ENCODE data around the gene SOS1. TPM values are rescaled to one million over a fixed set of nuclear protein-coding genes. Genes with fewer than 3 reads are reported as not detected.

SOS1 gene
- total and polyA plus RNA-seq, 4 donors = 3.9 to 97.6 (median 14.6) TPM

GRCh38 chr2:39033980-39034379 lies 86.9 kb downstream of the SOS1 start:
- no peak overlapping the region for H3K9ac ChIP-seq (ENCODE audit: insufficient read depth in 1 of 2, low read length in 2 of 2)
- no peak for DNase-seq
- no peak for TF ChIP-seq CTCF (IDR thresholded peaks at IDR 0.05; ENCODE audit: control extremely low read depth, extremely low read depth)
- no peak for ATAC-seq (ENCODE audit: insufficient read depth, low FRiP score)
- H3K27me3 ChIP-seq (ENCODE audit: control insufficient read depth in 3 of 3, insufficient read depth in 3 of 3, low read length in 2 of 3) = no peaks in the 10 kb centered on the region
- H3K4me3 ChIP-seq = no peak overlapping the region
- H3K4me1 ChIP-seq (ENCODE audit: control insufficient read depth in 5 of 5, insufficient read depth in 5 of 5, low read length in 5 of 5) = no peaks in the 10 kb centered on the region
- H3K27ac ChIP-seq (ENCODE audit: low read depth in 1 of 2, low read length in 1 of 2) = no peak overlapping the region
- H3K36me3 ChIP-seq (ENCODE audit: control insufficient read depth in 4 of 4, insufficient read depth in 4 of 4, low read length in 4 of 4) = peaks cover 6 to 23% (median 13%) of the 10 kb centered on the region in 4 donors
- no peaks in the 10 kb centered on the region for H3K9me3 ChIP-seq (ENCODE audit: control insufficient read depth in 4 of 4, insufficient read depth in 3 of 4, low read length in 3 of 4)

- Histone ChIP-seq H3K9ac (ENCODE audit: insufficient read depth in 1 of 2, low read length in 2 of 2) (no peak overlapping the region), H3K9me3 (ENCODE audit: control insufficient read depth in 4 of 4, insufficient read depth in 3 of 4, low read length in 3 of 4) (no peaks in the 10 kb centered on the region), H3K4me3 (no peak overlapping the region), H3K27ac (ENCODE audit: low read depth in 1 of 2, low read length in 1 of 2) (no peak overlapping the region), H3K27me3 (ENCODE audit: control insufficient read depth in 3 of 3, insufficient read depth in 3 of 3, low read length in 2 of 3) (no peaks in the 10 kb centered on the region), H3K36me3 (ENCODE audit: control insufficient read depth in 4 of 4, insufficient read depth in 4 of 4, low read length in 4 of 4) (peaks cover 4 to 20% (median 10%) of the 10 kb centered on the region in 4 donors), H3K4me1 (ENCODE audit: control insufficient read depth in 5 of 5, insufficient read depth in 5 of 5, low read length in 5 of 5) (peaks cover 0 to 2% (median 0%) of the 10 kb centered on the region in 5 donors)
- no peak for TF ChIP-seq CTCF (IDR thresholded peaks at IDR 0.05; ENCODE audit: control extremely low read depth, extremely low read depth)
- no peak for ATAC-seq (ENCODE audit: insufficient read depth, low FRiP score)
- DNase-seq = no peak
Measured at GRCh38 chr2:39027421-39027820, 93.4 kb downstream of the SOS1 start.

- no peaks in the 10 kb centered on the region for H3K27me3 ChIP-seq (ENCODE audit: control insufficient read depth in 3 of 3, insufficient read depth in 3 of 3, low read length in 2 of 3)
- peaks cover 0 to 2% (median 0%) of the 10 kb centered on the region in 5 donors for H3K4me1 ChIP-seq (ENCODE audit: control insufficient read depth in 5 of 5, insufficient read depth in 5 of 5, low read length in 5 of 5)
- peaks cover 0 to 11% (median 3%) of the 10 kb centered on the region in 4 donors for H3K36me3 ChIP-seq (ENCODE audit: control insufficient read depth in 4 of 4, insufficient read depth in 4 of 4, low read length in 4 of 4)
- no peak overlapping the region for H3K27ac ChIP-seq (ENCODE audit: low read depth in 1 of 2, low read length in 1 of 2)
- WGBS, 2 donors = 89 to 94% methylated on average over 4 of the region's 4 CpGs
- H3K9me3 ChIP-seq (ENCODE audit: control insufficient read depth in 4 of 4, insufficient read depth in 3 of 4, low read length in 3 of 4) = no peaks in the 10 kb centered on the region
- ATAC-seq (ENCODE audit: insufficient read depth, low FRiP score) (no peak), DNase-seq (no peak)
- TF ChIP-seq CTCF (IDR thresholded peaks at IDR 0.05; ENCODE audit: control extremely low read depth, extremely low read depth) = no peak
- no peak overlapping the region for H3K9ac ChIP-seq (ENCODE audit: insufficient read depth in 1 of 2, low read length in 2 of 2)
- no peak overlapping the region for H3K4me3 ChIP-seq
Measured at GRCh38 chr2:39024833-39025232, 96.0 kb downstream of the SOS1 start.

GRCh38 chr2:39023649-39024048 lies 97.2 kb downstream of the SOS1 start:
- no peak overlapping the region for H3K4me3 ChIP-seq
- H3K9ac ChIP-seq (ENCODE audit: insufficient read depth in 1 of 2, low read length in 2 of 2) = no peak overlapping the region
- TF ChIP-seq CTCF (IDR thresholded peaks at IDR 0.05; ENCODE audit: control extremely low read depth, extremely low read depth) = no peak
- no peak overlapping the region for H3K27ac ChIP-seq (ENCODE audit: low read depth in 1 of 2, low read length in 1 of 2)
- H3K4me1 ChIP-seq (ENCODE audit: control insufficient read depth in 5 of 5, insufficient read depth in 5 of 5, low read length in 5 of 5) = peaks cover 0 to 2% (median 0%) of the 10 kb centered on the region in 5 donors
- H3K36me3 ChIP-seq (ENCODE audit: control insufficient read depth in 4 of 4, insufficient read depth in 4 of 4, low read length in 4 of 4) = peaks cover 0 to 11% (median 3%) of the 10 kb centered on the region in 4 donors
- H3K27me3 ChIP-seq (ENCODE audit: control insufficient read depth in 3 of 3, insufficient read depth in 3 of 3, low read length in 2 of 3) = no peaks in the 10 kb centered on the region
- ATAC-seq (ENCODE audit: insufficient read depth, low FRiP score) (no peak), DNase-seq (no peak)
- 82 to 84% methylated on average over 3 of the region's 3 CpGs for WGBS, 2 donors
- no peaks in the 10 kb centered on the region for H3K9me3 ChIP-seq (ENCODE audit: control insufficient read depth in 4 of 4, insufficient read depth in 3 of 4, low read length in 3 of 4)
